IPS-18c (cell line): Measurements from ENCODE around the gene YES1.
"Not testable (repeated sequence)": the region's sequence is repeated elsewhere in the genome, so short reads cannot be mapped to it uniquely, and the experiment has no call there.

Source experiments
- H3K4me3 ChIP-seq: 2 replicates; pipeline ENCODE4 v1.7.0; 2013; ENCODE audit warnings: low read depth, mild to moderate bottlenecking, low read length, moderate library complexity; ENCODE audit not compliant: insufficient read depth
- H3K9me3 ChIP-seq: one replicate; pipeline ENCODE4 v1.6.1; 2013; ENCODE audit warnings: mild to moderate bottlenecking, low read length, moderate library complexity; ENCODE audit not compliant: control insufficient read depth, insufficient read depth

YES1 gene

GRCh38 chr18:682833-683232, 129.2 kb downstream of the YES1 start:
- Histone ChIP-seq H3K9me3 (peaks cover 2% of the 10 kb centered on the region), H3K4me3 (no peak overlapping the region)

DNA sequence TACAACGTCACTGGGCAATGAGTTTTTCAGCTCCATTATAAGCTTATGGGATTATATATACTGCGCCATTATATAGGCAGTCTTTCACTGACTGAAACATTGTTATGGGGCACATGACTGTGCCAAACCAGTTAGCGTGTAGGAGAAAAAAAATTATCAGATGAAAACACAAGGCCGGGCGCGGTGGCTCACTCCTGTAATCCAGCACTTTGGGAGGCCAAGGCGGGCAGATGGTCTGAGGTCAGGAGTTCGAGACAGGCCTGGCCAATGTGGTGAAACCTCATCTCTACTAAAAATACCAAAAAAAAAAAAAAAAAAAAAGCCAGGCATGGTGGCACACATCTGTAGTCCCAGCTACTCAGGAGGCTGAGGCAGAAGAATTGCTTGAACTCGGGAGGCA, 129.6 kb downstream of the YES1 start:
- H3K4me3 ChIP-seq, H3K9me3 ChIP-seq: not testable (repeated sequence)

GRCh38 chr18:681985-682384, 130.1 kb downstream of the YES1 start:
- peaks cover 2% of the 10 kb centered on the region for H3K9me3 ChIP-seq

DNA sequence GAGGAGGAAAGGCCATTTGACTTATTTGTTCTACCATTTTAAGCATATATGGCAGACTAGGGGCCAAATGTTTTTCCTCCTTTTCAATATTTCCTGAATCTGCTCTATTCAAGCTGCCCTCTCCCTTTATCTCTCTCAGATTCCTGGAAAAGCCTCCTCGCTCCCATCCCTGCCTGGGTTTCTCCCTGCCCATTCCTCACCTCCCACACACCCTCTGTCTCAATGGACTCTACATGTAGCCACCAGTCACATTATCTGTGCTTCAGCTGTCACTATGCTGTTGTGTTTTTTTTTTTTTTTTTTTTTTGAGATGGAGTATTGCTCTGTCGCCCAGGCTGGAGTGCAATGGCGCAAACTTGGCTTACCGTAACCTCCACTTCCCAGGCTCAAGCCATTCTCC, 131.7 kb downstream of the YES1 start:
- Histone ChIP-seq H3K4me3 (no peak overlapping the region), H3K9me3 (peaks cover 2% of the 10 kb centered on the region)

More at GRCh38 chr18:681985-682384, 130.1 kb downstream of the YES1 start:
- H3K4me3 ChIP-seq: no peak overlapping the region

DNA sequence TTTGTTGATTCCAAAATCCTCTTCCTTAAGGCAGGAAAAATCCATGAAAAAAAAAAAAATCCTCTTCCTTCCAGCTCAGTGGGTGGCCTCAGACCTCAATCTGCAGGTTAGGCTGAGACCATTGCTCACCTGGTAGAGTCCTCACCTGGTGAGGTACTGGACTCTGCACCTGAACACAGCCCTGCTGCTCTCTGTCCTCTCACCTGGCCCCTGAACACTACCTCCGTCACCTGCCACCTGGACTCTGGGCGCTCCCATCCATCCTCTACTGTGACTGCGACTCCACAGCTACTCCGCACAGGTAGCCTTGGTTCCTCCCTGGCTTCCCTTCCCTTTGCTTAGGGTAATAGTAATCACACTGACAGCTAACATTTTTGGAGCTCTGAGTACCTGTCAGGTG, 132.5 kb downstream of the YES1 start:
- H3K4me3 ChIP-seq: no peak overlapping the region
- H3K9me3 ChIP-seq: peaks cover 2% of the 10 kb centered on the region

- H3K9me3 ChIP-seq: peaks cover 2% of the 10 kb centered on the region
Measured at GRCh38 chr18:678482-679182, 133.4 kb downstream of the YES1 start.

DNA sequence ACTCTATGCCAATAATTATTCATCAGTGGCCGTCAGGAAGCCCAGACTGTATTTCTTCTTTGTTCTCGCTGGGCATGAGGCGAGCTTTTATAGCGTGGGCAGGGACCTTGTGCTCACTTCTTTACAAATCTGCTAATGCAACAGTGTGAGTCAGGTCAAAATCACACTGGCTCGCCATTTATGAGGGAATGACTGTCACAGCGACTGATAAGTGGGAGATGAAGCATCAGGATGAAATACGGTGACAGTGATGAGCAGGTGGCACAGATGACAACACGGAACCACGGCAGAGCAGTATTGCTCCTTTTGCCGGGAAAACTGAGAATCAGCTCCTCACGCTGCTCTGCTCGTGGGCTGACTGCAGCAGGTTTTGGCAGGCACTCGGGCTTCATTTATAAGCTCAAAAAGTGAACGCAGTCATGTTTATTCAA, 134.1 kb downstream of the YES1 start:
- Histone ChIP-seq H3K9me3 (peaks cover 2% of the 10 kb centered on the region), H3K4me3 (no peak overlapping the region)

More at GRCh38 chr18:678482-679182, 133.4 kb downstream of the YES1 start:
- H3K4me3 ChIP-seq: no peak overlapping the region

DNA sequence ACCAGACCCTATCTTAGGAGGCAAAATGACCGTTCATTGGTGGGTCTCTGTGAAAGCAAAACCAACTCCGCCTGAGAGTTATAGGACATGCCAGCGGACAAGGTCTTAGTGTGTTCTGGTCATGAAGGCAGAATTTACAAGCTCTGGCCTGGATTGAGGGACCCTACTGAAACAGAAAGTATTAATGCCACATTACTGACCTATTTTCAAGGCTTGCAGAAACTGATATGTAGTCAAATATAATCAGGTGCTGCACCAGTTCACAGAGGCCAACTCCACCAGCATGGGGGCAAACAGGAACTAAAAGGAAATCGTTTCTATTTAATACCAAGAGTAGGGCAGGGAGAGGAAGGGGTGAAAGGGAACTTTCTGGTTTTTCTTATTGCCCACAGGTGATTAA, 134.9 kb downstream of the YES1 start:
- peaks cover 2% of the 10 kb centered on the region for H3K9me3 ChIP-seq

DNA sequence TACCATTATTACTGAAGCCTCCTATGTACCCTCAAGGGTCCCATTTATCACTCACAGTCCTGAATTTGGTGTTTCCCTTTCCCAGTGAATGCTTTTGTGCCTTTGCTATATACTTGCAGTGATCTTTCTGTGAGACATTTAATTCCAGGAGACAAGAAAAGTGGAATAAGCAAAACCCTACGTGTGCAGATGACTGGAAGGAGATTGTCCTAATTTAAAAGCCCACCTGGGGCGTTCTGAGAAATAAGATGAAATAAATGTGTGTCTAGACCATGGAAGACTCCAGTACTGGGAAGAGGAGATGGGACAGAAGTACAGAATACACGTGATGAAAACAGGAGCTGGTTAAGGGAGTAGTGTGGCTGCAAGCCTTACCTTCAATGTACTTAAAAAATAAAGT, 135.3 kb downstream of the YES1 start:
- H3K4me3 ChIP-seq: no peak overlapping the region

More for the DNA sequence above, 134.9 kb downstream of the YES1 start:
- no peak overlapping the region for H3K4me3 ChIP-seq

DNA sequence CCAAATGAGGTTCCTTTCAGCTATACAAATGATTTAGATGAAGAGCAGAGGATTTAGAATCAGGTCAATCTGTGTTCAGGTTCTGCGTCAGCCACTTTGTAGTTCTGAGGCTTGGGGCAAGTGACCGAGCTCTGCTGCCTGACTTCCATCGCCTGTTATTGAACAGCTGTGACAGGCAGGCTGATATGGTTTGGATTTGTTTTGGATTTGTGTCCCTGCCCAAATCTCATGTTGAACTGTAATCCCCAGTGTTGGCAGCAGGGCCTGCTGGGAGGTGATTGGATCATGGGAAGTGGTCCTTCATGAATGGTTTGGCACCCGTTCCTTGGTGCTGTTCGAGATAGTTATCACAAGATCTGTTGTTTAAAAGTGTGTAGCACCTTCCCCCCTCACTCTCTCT, 136.0 kb downstream of the YES1 start:
- H3K4me3 ChIP-seq: no peak overlapping the region

More for the DNA sequence above, 135.3 kb downstream of the YES1 start:
- peaks cover 2% of the 10 kb centered on the region for H3K9me3 ChIP-seq

GRCh38 chr18:675307-675706, 136.7 kb downstream of the YES1 start:
- Histone ChIP-seq H3K9me3 (peaks cover 2% of the 10 kb centered on the region), H3K4me3 (no peak overlapping the region)

More for the DNA sequence above, 136.0 kb downstream of the YES1 start:
- peaks cover 2% of the 10 kb centered on the region for H3K9me3 ChIP-seq

DNA sequence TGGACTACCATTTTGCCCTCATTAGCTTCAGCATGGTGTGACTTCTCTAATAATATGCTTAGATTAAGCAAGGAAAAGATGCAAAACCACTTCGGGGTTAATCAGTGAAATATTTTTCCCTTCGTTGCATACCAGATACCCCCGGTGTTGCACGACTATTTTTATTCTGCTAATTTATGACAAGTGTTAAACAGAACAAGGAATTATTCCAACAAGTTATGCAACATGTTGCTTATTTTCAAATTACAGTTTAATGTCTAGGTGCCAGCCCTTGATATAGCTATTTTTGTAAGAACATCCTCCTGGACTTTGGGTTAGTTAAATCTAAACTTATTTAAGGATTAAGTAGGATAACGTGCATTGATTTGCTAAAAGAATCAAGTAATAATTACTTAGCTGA, 138.3 kb downstream of the YES1 start:
- no peaks in the 10 kb centered on the region for H3K9me3 ChIP-seq
- no peak overlapping the region for H3K4me3 ChIP-seq

- Histone ChIP-seq H3K4me3 (no peak overlapping the region), H3K9me3 (no peaks in the 10 kb centered on the region)
Measured at GRCh38 chr18:673317-673716, 138.7 kb downstream of the YES1 start.
